Loucy (cell line): ENCODE results near the gene CUX1.

Experiments
- CTCF ChIP-seq: fragments of 200-600 bp; sonication (generic); conservative IDR thresholded peaks from 2 replicates; pipeline ENCODE4 v1.5.1; 2014; ENCODE audit warnings: mild to moderate bottlenecking, antibody characterized with exemption, low read length
- EZH2phosphoT487 ChIP-seq: fragments of 200-600 bp; IDR thresholded peaks from 2 replicates; pipeline ENCODE4 v1.6.1; 2018; ENCODE audit warnings: antibody characterized with exemption, mild to moderate bottlenecking, moderate library complexity, borderline replicate concordance

DNA sequence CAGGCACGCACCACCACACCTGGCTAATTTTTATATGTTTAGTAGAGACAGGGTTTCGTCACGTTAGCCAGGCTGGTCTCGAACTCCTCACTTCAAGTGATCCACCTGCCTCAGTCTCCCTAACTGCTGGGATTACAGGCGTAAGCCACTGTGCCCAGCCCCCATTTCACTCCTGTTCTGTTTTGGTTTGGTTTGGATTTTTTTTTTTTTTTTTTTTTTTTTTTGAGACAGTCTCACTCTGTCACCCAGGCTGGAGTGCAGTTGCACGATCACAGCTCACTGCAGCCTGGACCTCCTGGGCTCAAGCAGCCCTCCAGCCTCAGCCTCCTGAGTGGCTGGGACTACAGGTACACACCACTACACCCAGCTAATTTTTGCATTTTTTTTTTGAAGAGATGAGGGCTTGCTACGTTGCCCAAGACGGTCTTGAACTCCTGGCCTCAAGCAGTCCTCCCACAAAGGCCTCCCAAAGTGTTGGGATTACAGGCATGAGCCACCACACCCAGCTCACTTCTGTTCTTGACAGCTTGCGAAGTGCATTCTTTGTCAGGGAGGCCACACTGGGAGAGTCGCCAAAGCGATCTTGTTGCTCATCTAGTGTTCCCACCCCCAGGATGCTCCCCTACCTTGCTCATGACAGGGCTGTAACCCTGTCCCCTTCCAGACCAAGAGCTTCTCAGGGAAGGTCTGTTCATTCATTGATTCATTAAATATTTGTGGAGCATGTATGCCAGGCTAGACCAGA, 229.1 kb downstream of the CUX1 start:
- TF ChIP-seq CTCF (no peak), EZH2phosphoT487 (no peak)
